Stomach (tissue), 4 donors: ENCODE results near the gene PCBP2.

ENCODE experiments used
- CTCF ChIP-seq, 7 experiments: fragments of 450-650 bp in 4 of 7; fragments of 200-600 bp in 3 of 7; sonication (generic) in 3 of 7; IDR thresholded peaks; one replicate each; pipeline ENCODE4 v1.5.1; 2016 to 2019; ENCODE audit warnings: antibody characterized with exemption in 7 of 7, control low read depth in 2 of 7, mild to moderate bottlenecking in 1 of 7
- EP300 ChIP-seq: sonication (generic); formaldehyde crosslinking; IDR thresholded peaks from one replicate; pipeline ENCODE4 v1.6.1; 2017; ENCODE audit warnings: antibody characterized with exemption
- POLR2A ChIP-seq, 4 donors: fragments of 450-650 bp; IDR thresholded peaks; one replicate each; pipeline ENCODE4 v1.6.1; 2016; ENCODE audit warnings: antibody characterized with exemption in 4 of 4, control low read depth in 2 of 4, mild to moderate bottlenecking in 1 of 4, moderate library complexity in 1 of 4
- POLR2AphosphoS5 ChIP-seq, 3 donors: sonication (generic); formaldehyde crosslinking; IDR thresholded peaks; one replicate each; pipeline ENCODE4 v1.6.1; 2016; ENCODE audit warnings: antibody characterized with exemption in 3 of 3

DNA sequence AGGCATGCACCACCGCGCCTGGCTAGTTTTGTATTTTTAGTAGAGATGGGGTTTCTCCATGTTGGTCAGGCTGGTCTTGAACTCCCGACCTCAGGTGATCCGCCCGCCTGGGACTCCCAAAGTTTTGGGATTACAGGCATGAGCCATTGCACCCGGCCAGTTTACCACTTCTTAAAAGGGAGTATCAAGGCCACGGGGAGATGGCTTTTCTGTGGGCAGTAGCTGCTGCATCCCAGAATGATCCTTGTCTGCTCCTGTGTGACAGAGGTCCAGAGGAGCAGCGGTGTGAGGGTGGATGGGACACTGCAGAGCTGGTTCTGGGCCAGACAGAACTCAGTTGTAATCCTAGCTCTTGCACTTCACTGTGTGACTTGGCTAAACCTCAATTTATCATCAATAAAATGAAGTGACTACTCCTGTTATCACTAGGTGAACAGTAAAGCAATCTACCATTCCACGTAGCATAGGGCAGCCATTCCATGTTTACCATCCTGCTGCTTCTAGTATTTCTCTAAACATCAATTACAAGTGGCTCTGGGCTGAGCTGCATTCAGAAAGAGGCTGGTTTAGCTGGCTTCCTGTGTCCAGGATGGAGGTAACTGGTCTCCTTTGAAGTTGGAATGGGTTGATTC lies 58.4 kb downstream of the PCBP2 start:
- TF ChIP-seq CTCF (IDR thresholded peaks at IDR 0.05) (no peak), POLR2A (IDR thresholded peaks at IDR 0.05) (no peak), POLR2AphosphoS5 (IDR thresholded peaks at IDR 0.05) (no peak), EP300 (no peak)
